MM.1S (cell line): ENCODE results near the gene CAND2.

Experiments used
- DNase-seq: peaks from one replicate; pipeline ENCODE4 v3.0.0-alpha.2; 2015
- H2AFZ ChIP-seq: fragments of 300-600 bp; sonication (generic); 2 replicates; pipeline ENCODE4 v1.6.0; 2016; ENCODE audit warnings: antibody characterized with exemption, low read length
- H3F3A ChIP-seq: fragments of 300-600 bp; sonication (generic); 2 replicates; pipeline ENCODE4 v1.6.1; 2016; ENCODE audit warnings: mild to moderate bottlenecking, antibody characterized with exemption, low read length, moderate library complexity, mixed read lengths; ENCODE audit not compliant: insufficient read depth
- H3K27ac ChIP-seq: fragments of 300-600 bp; sonication (generic); 2 replicates; pipeline ENCODE4 v1.5.1; 2016; ENCODE audit warnings: mild to moderate bottlenecking, low read length
- H3K27me3 ChIP-seq: fragments of 300-600 bp; sonication (generic); replicated peaks from 2 replicates; pipeline ENCODE4 v1.6.0; 2016; ENCODE audit warnings: low read length; ENCODE audit not compliant: insufficient read depth
- H3K36me3 ChIP-seq: fragments of 300-600 bp; sonication (generic); replicated peaks from 2 replicates; pipeline ENCODE4 v1.6.1; 2016; ENCODE audit warnings: mild to moderate bottlenecking, low read length, mixed read lengths; ENCODE audit not compliant: insufficient read depth
- H3K4me1 ChIP-seq: fragments of 300-600 bp; sonication (generic); 2 replicates; pipeline ENCODE4 v1.6.1; 2016; ENCODE audit warnings: low read length, mixed read lengths
- H3K4me2 ChIP-seq: fragments of 300-600 bp; sonication (generic); 2 replicates; pipeline ENCODE4 v1.6.0; 2016; ENCODE audit warnings: low read depth, low read length
- H3K4me3 ChIP-seq: fragments of 300-600 bp; sonication (generic); 2 replicates; pipeline ENCODE4 v1.5.1; 2016; ENCODE audit warnings: low read length, mixed read lengths
- H3K79me2 ChIP-seq: fragments of 300-600 bp; sonication (generic); 2 replicates; pipeline ENCODE4 v1.6.1; 2016; ENCODE audit warnings: mixed run types, low read length, mixed read lengths
- H3K9ac ChIP-seq: fragments of 300-600 bp; sonication (generic); 2 replicates; pipeline ENCODE4 v1.6.1; 2016; ENCODE audit warnings: low read length, mixed read lengths
- H3K9me2 ChIP-seq: fragments of 300-600 bp; sonication (generic); replicated peaks from 2 replicates; pipeline ENCODE4 v1.6.1; 2016; ENCODE audit warnings: mild to moderate bottlenecking, low read length, mixed read lengths; ENCODE audit not compliant: insufficient read depth
- H3K9me3 ChIP-seq: fragments of 300-600 bp; sonication (generic); replicated peaks from 2 replicates; pipeline ENCODE4 v1.6.1; 2016; ENCODE audit warnings: mild to moderate bottlenecking, low read length, mixed read lengths; ENCODE audit not compliant: insufficient read depth
- H4K20me1 ChIP-seq: fragments of 300-600 bp; sonication (generic); 2 replicates; pipeline ENCODE4 v1.6.1; 2016; ENCODE audit warnings: mild to moderate bottlenecking, low read length, moderate library complexity, mixed read lengths; ENCODE audit not compliant: insufficient read depth
- CTCF ChIP-seq: fragments of 300-600 bp; sonication (generic); IDR thresholded peaks from 2 replicates; pipeline ENCODE4 v1.5.1; 2016; ENCODE audit warnings: antibody characterized with exemption, low read length, mixed read lengths
- EZH2 ChIP-seq: fragments of 300-600 bp; sonication (generic); optimal IDR thresholded peaks from 2 replicates; pipeline ENCODE3; 2017; ENCODE audit warnings: low read depth, mild to moderate bottlenecking, antibody characterized with exemption, low read length, mixed read lengths
- EZH2phosphoT487 ChIP-seq: fragments of 300-600 bp; sonication (generic); IDR thresholded peaks from 2 replicates; pipeline ENCODE4 v1.6.1; 2018; ENCODE audit warnings: antibody characterized with exemption, low read length

Gene CAND2

GRCh38 chr3:12810013-12810780 is 13.7 kb downstream of the CAND2 start:
- no peak overlapping the region for H3K27ac ChIP-seq
- no peaks in the 10 kb centered on the region for H3K9me3 ChIP-seq
- no peaks in the 10 kb centered on the region for H3K79me2 ChIP-seq
- H3K4me1 ChIP-seq, result no peaks in the 10 kb centered on the region
- H3K27me3 ChIP-seq, result no peaks in the 10 kb centered on the region
- H3K4me3 ChIP-seq, result peak overlapping the region; percentile 64
- H3K4me2 ChIP-seq, result peak overlapping the region; percentile 54
- peak overlapping the region; percentile 11; the same call in 1 of the 2 replicates for H3K9ac ChIP-seq
- TF ChIP-seq CTCF, result peak; percentile 54
- no peak for TF ChIP-seq EZH2
- no peaks in the 10 kb centered on the region for H3K9me2 ChIP-seq
- H2AFZ ChIP-seq, result peak overlapping the region; percentile 63
- no peaks in the 10 kb centered on the region for H4K20me1 ChIP-seq
- no peaks in the 10 kb centered on the region for H3K36me3 ChIP-seq
- no peaks in the 10 kb centered on the region for H3F3A ChIP-seq
- peak; percentile 75 for DNase-seq

- H3K4me2 ChIP-seq, result peak overlapping the region; percentile 54; the same call in 1 of the 2 replicates
- H3K9me3 ChIP-seq, result no peaks in the 10 kb centered on the region
- H2AFZ ChIP-seq, result 0 out of 2 replicates have a peak overlapping the region, but pooled peaks have one; percentile 48
- H3K79me2 ChIP-seq, result no peaks in the 10 kb centered on the region
- no peak overlapping the region for H3K9ac ChIP-seq
- DNase-seq, result no peak
- TF ChIP-seq EZH2, result no peak
- TF ChIP-seq EZH2phosphoT487, result no peak
- TF ChIP-seq CTCF, result no peak
- H3F3A ChIP-seq, result no peaks in the 10 kb centered on the region
- H3K4me1 ChIP-seq, result no peaks in the 10 kb centered on the region
- H3K9me2 ChIP-seq, result no peaks in the 10 kb centered on the region
- no peak overlapping the region for H3K4me3 ChIP-seq
- H3K27ac ChIP-seq, result no peak overlapping the region
- no peaks in the 10 kb centered on the region for H3K36me3 ChIP-seq
- H3K27me3 ChIP-seq, result no peaks in the 10 kb centered on the region
- H4K20me1 ChIP-seq, result no peaks in the 10 kb centered on the region
Observed at GRCh38 chr3:12810961-12811360, 14.5 kb downstream of the CAND2 start.

- H3K36me3 ChIP-seq, result no peaks in the 10 kb centered on the region
- TF ChIP-seq CTCF, result no peak
- TF ChIP-seq EZH2, result no peak
- TF ChIP-seq EZH2phosphoT487, result no peak
- H2AFZ ChIP-seq, result no peak overlapping the region
- no peaks in the 10 kb centered on the region for H4K20me1 ChIP-seq
- H3F3A ChIP-seq, result no peaks in the 10 kb centered on the region
- no peaks in the 10 kb centered on the region for H3K4me1 ChIP-seq
- no peaks in the 10 kb centered on the region for H3K9me3 ChIP-seq
- H3K79me2 ChIP-seq, result no peaks in the 10 kb centered on the region
- DNase-seq, result no peak
- no peak overlapping the region for H3K9ac ChIP-seq
- H3K27ac ChIP-seq, result no peak overlapping the region
- no peaks in the 10 kb centered on the region for H3K27me3 ChIP-seq
- no peak overlapping the region for H3K4me2 ChIP-seq
- H3K4me3 ChIP-seq, result no peak overlapping the region
- H3K9me2 ChIP-seq, result no peaks in the 10 kb centered on the region
Observed at GRCh38 chr3:12812812-12813211, 16.3 kb downstream of the CAND2 start.
